ENCODE data around the gene ATF3. TPM values are rescaled to one million over a fixed set of nuclear protein-coding genes. Genes with fewer than 3 reads are reported as not detected.

Gene ATF3
- total RNA-seq, 4 donors from 2014 or later, result 1.8 to 42.6 (median 24.4) TPM

- DNase-seq, result no peak
- no peaks in the 10 kb centered on the region for H3K36me3 ChIP-seq
- TF ChIP-seq POLR2A (IDR thresholded peaks at IDR 0.05), result no peak
- TF ChIP-seq, protein P1, sequence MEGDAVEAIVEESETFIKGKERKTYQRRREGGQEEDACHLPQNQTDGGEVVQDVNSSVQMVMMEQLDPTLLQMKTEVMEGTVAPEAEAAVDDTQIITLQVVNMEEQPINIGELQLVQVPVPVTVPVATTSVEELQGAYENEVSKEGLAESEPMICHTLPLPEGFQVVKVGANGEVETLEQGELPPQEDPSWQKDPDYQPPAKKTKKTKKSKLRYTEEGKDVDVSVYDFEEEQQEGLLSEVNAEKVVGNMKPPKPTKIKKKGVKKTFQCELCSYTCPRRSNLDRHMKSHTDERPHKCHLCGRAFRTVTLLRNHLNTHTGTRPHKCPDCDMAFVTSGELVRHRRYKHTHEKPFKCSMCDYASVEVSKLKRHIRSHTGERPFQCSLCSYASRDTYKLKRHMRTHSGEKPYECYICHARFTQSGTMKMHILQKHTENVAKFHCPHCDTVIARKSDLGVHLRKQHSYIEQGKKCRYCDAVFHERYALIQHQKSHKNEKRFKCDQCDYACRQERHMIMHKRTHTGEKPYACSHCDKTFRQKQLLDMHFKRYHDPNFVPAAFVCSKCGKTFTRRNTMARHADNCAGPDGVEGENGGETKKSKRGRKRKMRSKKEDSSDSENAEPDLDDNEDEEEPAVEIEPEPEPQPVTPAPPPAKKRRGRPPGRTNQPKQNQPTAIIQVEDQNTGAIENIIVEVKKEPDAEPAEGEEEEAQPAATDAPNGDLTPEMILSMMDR (IDR thresholded peaks at IDR 0.05), result no peak
- no peaks in the 10 kb centered on the region for H3K4me1 ChIP-seq
- no peaks in the 10 kb centered on the region for H3K27me3 ChIP-seq
- intact Hi-C loops (cut with DNase I; ENCODE audit: low total_unique reads), result no loop called here
- H3K27ac ChIP-seq, result no peak overlapping the region
- no peak overlapping the region for H3K4me3 ChIP-seq
- H3K9me3 ChIP-seq, result no peaks in the 10 kb centered on the region
Observed at GRCh38 chr1:212618466-212619210, 10.1 kb downstream of the ATF3 start.

GRCh38 chr1:212620293-212620692 lies 11.7 kb downstream of the ATF3 start:
- Histone ChIP-seq H3K27ac (no peak overlapping the region), H3K4me3 (no peak overlapping the region), H3K36me3 (no peaks in the 10 kb centered on the region), H3K9me3 (no peaks in the 10 kb centered on the region), H3K4me1 (no peaks in the 10 kb centered on the region), H3K27me3 (no peaks in the 10 kb centered on the region)
- intact Hi-C loops (cut with DNase I; ENCODE audit: low total_unique reads), result no loop called here
- no peak for TF ChIP-seq POLR2A (IDR thresholded peaks at IDR 0.05)
- TF ChIP-seq, protein P1 (IDR thresholded peaks at IDR 0.05), result no peak
- DNase-seq, result no peak

- H3K4me1 ChIP-seq, result no peaks in the 10 kb centered on the region
- H3K27me3 ChIP-seq, result no peaks in the 10 kb centered on the region
- H3K36me3 ChIP-seq, result no peaks in the 10 kb centered on the region
- H3K27ac ChIP-seq, result no peak overlapping the region
- H3K9me3 ChIP-seq, result no peaks in the 10 kb centered on the region
- H3K4me3 ChIP-seq, result no peak overlapping the region
- intact Hi-C loops (cut with DNase I; ENCODE audit: low total_unique reads), result no loop called here
- no peak for TF ChIP-seq POLR2A (IDR thresholded peaks at IDR 0.05)
- TF ChIP-seq, protein P1 (IDR thresholded peaks at IDR 0.05), result no peak
- no peak for DNase-seq
Observed at GRCh38 chr1:212621043-212621948, 12.7 kb downstream of the ATF3 start.

GRCh38 chr1:212621949-212622305 lies 13.4 kb downstream of the ATF3 start:
- DNase-seq, result no peak
- Histone ChIP-seq H3K36me3 (no peaks in the 10 kb centered on the region), H3K4me3 (no peak overlapping the region), H3K4me1 (no peaks in the 10 kb centered on the region), H3K9me3 (no peaks in the 10 kb centered on the region), H3K27me3 (no peaks in the 10 kb centered on the region), H3K27ac (no peak overlapping the region)
- TF ChIP-seq, protein P1 (IDR thresholded peaks at IDR 0.05), result no peak
- no peak for TF ChIP-seq POLR2A (IDR thresholded peaks at IDR 0.05)
- intact Hi-C loops (cut with DNase I; ENCODE audit: low total_unique reads), result no loop called here

- no peaks in the 10 kb centered on the region for H3K27me3 ChIP-seq
- no peaks in the 10 kb centered on the region for H3K36me3 ChIP-seq
- no peaks in the 10 kb centered on the region for H3K9me3 ChIP-seq
- no peak for DNase-seq
- TF ChIP-seq, protein P1 (IDR thresholded peaks at IDR 0.05), result no peak
- no peak for TF ChIP-seq POLR2A (IDR thresholded peaks at IDR 0.05)
- H3K4me1 ChIP-seq, result no peaks in the 10 kb centered on the region
- H3K27ac ChIP-seq, result no peak overlapping the region
- H3K4me3 ChIP-seq, result no peak overlapping the region
- intact Hi-C loops (cut with DNase I; ENCODE audit: low total_unique reads), result no loop called here
Observed at GRCh38 chr1:212622467-212622866, 13.9 kb downstream of the ATF3 start.

Data from uterus (tissue), 4 donors.